PC-9 (cell line): ENCODE results near the gene PPP1R16B.

Source experiments
- CTCF ChIP-seq: fragments of 200-600 bp; sonication (generic); conservative IDR thresholded peaks from 2 replicates; pipeline ENCODE4 v1.6.1; 2017; ENCODE audit warnings: mixed run types, antibody characterized with exemption, mild to moderate bottlenecking, moderate library complexity
- EZH2 ChIP-seq: fragments of 200-600 bp; sonication (generic); IDR thresholded peaks from 2 replicates; pipeline ENCODE4 v1.8.0; 2017; ENCODE audit warnings: antibody characterized with exemption, low read depth

DNA sequence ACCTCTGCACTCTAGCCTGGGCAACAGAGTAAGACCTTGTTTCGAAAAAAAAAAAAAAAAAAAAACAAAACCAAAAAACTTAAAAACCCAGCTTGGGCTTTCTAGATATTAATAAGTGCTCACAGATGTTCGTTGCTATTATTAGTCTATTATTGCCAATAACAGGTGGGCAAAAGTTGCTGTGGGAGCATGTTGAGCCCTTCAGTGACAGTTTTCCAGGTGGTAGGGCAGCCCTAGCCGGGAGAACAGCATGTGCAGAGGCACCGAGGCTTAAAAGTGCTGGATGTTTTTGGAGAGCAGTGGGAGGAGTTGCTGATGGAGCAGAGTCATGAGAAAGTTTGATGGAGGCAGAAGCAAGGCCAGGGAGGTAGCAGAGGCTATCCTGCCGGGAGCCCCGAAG, 4.4 kb downstream of the PPP1R16B start:
- no peak for TF ChIP-seq CTCF
- no peak for TF ChIP-seq EZH2
